GM12878 (cell line): ENCODE measurements around the gene PRKAR1A.

Experiments
- BRCA1 ChIP-seq: IDR thresholded peaks from 2 replicates; pipeline ENCODE4 v1.6.1; 2011; ENCODE audit warnings: low read depth, low read length, improper control_type of control experiment
- FOXK2 ChIP-seq: fragments of 450-650 bp; IDR thresholded peaks from 2 replicates; pipeline ENCODE4 v1.6.1; 2017; ENCODE audit warnings: mild to moderate bottlenecking, moderate library complexity
- HDAC2 ChIP-seq: fragments of 200-600 bp; sonication (generic); IDR thresholded peaks from 2 replicates; pipeline ENCODE4 v1.6.1; 2017
- POLR2A ChIP-seq: IDR thresholded peaks from 2 replicates; pipeline ENCODE4 v1.6.1; 2011; ENCODE audit warnings: low read depth, mild to moderate bottlenecking, low read length
- POLR2AphosphoS5 ChIP-seq: IDR thresholded peaks from 2 replicates; pipeline ENCODE4 v1.6.1; 2011; ENCODE audit warnings: mild to moderate bottlenecking, low read length, inconsistent platforms
- RAD21 ChIP-seq: IDR thresholded peaks from 2 replicates; pipeline ENCODE4 v1.6.1; 2011; ENCODE audit warnings: mild to moderate bottlenecking, low read depth, low read length, moderate library complexity; ENCODE audit not compliant: insufficient read depth
- RAD51 ChIP-seq: fragments of 450-650 bp; IDR thresholded peaks from 2 replicates; pipeline ENCODE4 v1.6.1; 2016; ENCODE audit warnings: moderate library complexity, mild to moderate bottlenecking, inconsistent platforms
- SMAD1 ChIP-seq: fragments of 450-650 bp; IDR thresholded peaks from 2 replicates; pipeline ENCODE4 v1.6.1; 2018; ENCODE audit warnings: mild to moderate bottlenecking, low read depth; ENCODE audit not compliant: partially characterized antibody
- ZNF24 ChIP-seq: fragments of 450-650 bp; IDR thresholded peaks from 2 replicates; pipeline ENCODE4 v1.6.1; 2017; ENCODE audit warnings: antibody characterized with exemption, mild to moderate bottlenecking
- TF ChIP-seq, protein P1 (sequence below), 3 experiments: IDR thresholded peaks in 2 of 3; conservative IDR thresholded peaks in 1 of 3; 2 replicates each; pipeline ENCODE4 v1.5.1; 2011; ENCODE audit warnings: low read depth in 3 of 3, low read length in 3 of 3, mild to moderate bottlenecking in 3 of 3, control low read depth in 2 of 3, moderate library complexity in 2 of 3, inconsistent platforms in 1 of 3, mixed read lengths in 1 of 3; ENCODE audit not compliant: control insufficient read depth in 2 of 3, insufficient read depth in 1 of 3; ENCODE audit errors: extremely low read depth in 1 of 3
- TF ChIP-seq, protein P2 (sequence below): fragments of 450-650 bp; IDR thresholded peaks from 2 replicates; pipeline ENCODE4 v1.6.1; 2017; ENCODE audit warnings: mild to moderate bottlenecking
- TF ChIP-seq, protein P3 (sequence below): IDR thresholded peaks from 2 replicates; pipeline ENCODE4 v1.6.1; 2012; ENCODE audit warnings: mild to moderate bottlenecking, low read depth, low read length
- TF ChIP-seq, protein P4 (sequence below): IDR thresholded peaks from 2 replicates; pipeline ENCODE4 v1.6.1; 2012; ENCODE audit warnings: low read length, inconsistent platforms

DNA sequence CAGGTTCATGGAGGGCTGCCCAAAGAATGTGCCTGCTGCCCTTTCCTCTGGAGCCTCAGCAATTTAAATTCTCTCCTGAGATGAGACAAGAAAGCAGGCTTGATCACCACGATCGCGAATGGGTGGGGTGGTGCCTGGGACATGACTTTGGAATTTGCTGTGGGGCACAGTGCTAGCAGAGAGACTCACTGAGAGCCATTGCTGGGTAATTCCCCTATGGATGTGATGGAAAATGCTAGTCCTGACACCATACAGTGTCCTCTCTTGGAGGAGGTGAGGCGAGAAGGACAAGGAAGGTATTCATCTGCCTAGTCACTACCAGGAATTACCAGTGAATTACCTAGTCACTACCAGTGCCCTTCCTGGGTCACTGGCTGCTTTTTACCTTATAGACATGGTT lies 73.4 kb downstream of the PRKAR1A start:
- TF ChIP-seq, protein P1, sequence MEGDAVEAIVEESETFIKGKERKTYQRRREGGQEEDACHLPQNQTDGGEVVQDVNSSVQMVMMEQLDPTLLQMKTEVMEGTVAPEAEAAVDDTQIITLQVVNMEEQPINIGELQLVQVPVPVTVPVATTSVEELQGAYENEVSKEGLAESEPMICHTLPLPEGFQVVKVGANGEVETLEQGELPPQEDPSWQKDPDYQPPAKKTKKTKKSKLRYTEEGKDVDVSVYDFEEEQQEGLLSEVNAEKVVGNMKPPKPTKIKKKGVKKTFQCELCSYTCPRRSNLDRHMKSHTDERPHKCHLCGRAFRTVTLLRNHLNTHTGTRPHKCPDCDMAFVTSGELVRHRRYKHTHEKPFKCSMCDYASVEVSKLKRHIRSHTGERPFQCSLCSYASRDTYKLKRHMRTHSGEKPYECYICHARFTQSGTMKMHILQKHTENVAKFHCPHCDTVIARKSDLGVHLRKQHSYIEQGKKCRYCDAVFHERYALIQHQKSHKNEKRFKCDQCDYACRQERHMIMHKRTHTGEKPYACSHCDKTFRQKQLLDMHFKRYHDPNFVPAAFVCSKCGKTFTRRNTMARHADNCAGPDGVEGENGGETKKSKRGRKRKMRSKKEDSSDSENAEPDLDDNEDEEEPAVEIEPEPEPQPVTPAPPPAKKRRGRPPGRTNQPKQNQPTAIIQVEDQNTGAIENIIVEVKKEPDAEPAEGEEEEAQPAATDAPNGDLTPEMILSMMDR (IDR thresholded peaks at IDR 0.05 in 2 of 3, conservative IDR thresholded peaks at IDR 0.05 in 1 of 3; ENCODE audit: control insufficient read depth in 2 of 3, extremely low read depth in 1 of 3, insufficient read depth in 1 of 3, low read depth in 3 of 3, low read length in 3 of 3) = no peak
- TF ChIP-seq ZNF24 (no peak), FOXK2 (no peak), RAD51 (no peak), BRCA1 (no peak), HDAC2 (no peak), POLR2A (no peak), SMAD1 (no peak), POLR2AphosphoS5 (no peak), RAD21 (no peak)
- TF ChIP-seq, protein P2, sequence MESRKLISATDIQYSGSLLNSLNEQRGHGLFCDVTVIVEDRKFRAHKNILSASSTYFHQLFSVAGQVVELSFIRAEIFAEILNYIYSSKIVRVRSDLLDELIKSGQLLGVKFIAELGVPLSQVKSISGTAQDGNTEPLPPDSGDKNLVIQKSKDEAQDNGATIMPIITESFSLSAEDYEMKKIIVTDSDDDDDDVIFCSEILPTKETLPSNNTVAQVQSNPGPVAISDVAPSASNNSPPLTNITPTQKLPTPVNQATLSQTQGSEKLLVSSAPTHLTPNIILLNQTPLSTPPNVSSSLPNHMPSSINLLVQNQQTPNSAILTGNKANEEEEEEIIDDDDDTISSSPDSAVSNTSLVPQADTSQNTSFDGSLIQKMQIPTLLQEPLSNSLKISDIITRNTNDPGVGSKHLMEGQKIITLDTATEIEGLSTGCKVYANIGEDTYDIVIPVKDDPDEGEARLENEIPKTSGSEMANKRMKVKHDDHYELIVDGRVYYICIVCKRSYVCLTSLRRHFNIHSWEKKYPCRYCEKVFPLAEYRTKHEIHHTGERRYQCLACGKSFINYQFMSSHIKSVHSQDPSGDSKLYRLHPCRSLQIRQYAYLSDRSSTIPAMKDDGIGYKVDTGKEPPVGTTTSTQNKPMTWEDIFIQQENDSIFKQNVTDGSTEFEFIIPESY = no peak
- TF ChIP-seq, protein P3, sequence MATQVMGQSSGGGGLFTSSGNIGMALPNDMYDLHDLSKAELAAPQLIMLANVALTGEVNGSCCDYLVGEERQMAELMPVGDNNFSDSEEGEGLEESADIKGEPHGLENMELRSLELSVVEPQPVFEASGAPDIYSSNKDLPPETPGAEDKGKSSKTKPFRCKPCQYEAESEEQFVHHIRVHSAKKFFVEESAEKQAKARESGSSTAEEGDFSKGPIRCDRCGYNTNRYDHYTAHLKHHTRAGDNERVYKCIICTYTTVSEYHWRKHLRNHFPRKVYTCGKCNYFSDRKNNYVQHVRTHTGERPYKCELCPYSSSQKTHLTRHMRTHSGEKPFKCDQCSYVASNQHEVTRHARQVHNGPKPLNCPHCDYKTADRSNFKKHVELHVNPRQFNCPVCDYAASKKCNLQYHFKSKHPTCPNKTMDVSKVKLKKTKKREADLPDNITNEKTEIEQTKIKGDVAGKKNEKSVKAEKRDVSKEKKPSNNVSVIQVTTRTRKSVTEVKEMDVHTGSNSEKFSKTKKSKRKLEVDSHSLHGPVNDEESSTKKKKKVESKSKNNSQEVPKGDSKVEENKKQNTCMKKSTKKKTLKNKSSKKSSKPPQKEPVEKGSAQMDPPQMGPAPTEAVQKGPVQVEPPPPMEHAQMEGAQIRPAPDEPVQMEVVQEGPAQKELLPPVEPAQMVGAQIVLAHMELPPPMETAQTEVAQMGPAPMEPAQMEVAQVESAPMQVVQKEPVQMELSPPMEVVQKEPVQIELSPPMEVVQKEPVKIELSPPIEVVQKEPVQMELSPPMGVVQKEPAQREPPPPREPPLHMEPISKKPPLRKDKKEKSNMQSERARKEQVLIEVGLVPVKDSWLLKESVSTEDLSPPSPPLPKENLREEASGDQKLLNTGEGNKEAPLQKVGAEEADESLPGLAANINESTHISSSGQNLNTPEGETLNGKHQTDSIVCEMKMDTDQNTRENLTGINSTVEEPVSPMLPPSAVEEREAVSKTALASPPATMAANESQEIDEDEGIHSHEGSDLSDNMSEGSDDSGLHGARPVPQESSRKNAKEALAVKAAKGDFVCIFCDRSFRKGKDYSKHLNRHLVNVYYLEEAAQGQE = no peak
- TF ChIP-seq, protein P4, sequence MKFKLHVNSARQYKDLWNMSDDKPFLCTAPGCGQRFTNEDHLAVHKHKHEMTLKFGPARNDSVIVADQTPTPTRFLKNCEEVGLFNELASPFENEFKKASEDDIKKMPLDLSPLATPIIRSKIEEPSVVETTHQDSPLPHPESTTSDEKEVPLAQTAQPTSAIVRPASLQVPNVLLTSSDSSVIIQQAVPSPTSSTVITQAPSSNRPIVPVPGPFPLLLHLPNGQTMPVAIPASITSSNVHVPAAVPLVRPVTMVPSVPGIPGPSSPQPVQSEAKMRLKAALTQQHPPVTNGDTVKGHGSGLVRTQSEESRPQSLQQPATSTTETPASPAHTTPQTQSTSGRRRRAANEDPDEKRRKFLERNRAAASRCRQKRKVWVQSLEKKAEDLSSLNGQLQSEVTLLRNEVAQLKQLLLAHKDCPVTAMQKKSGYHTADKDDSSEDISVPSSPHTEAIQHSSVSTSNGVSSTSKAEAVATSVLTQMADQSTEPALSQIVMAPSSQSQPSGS = no peak
